Hepatocyte (in vitro differentiated cells): ENCODE results near the gene MEIS3. TPM values are rescaled to one million over a fixed set of nuclear protein-coding genes. Genes with fewer than 3 reads are reported as not detected.

Experiments used
- DNase-seq: peaks from one replicate; pipeline ENCODE4 v3.0.0-alpha.2; 2016; ENCODE audit warnings: low spot score
- H2AFZ ChIP-seq: fragments of 200-600 bp; sonication (generic); 2 replicates; pipeline ENCODE4 v1.6.0; 2016; ENCODE audit warnings: antibody characterized with exemption, mild to moderate bottlenecking
- H3K27ac ChIP-seq: fragments of 200-600 bp; sonication (generic); 2 replicates; pipeline ENCODE4 v1.5.1; 2016; ENCODE audit warnings: mild to moderate bottlenecking
- H3K27me3 ChIP-seq: fragments of 200-600 bp; sonication (generic); 2 replicates; pipeline ENCODE4 v1.6.1; 2016
- H3K36me3 ChIP-seq: fragments of 200-600 bp; sonication (generic); replicated peaks from 2 replicates; pipeline ENCODE4 v1.5.1; 2016; ENCODE audit warnings: low read depth; ENCODE audit not compliant: insufficient read depth
- H3K4me1 ChIP-seq: fragments of 200-600 bp; sonication (generic); 2 replicates; pipeline ENCODE4 v1.5.1; 2016; ENCODE audit warnings: mild to moderate bottlenecking, moderate library complexity; ENCODE audit not compliant: insufficient read depth
- H3K4me2 ChIP-seq: fragments of 200-600 bp; sonication (generic); 2 replicates; pipeline ENCODE4 v1.6.0; 2016
- H3K4me3 ChIP-seq: fragments of 200-600 bp; sonication (generic); 2 replicates; pipeline ENCODE4 v1.5.1; 2016; ENCODE audit warnings: mild to moderate bottlenecking
- H3K79me2 ChIP-seq: fragments of 200-600 bp; sonication (generic); 2 replicates; pipeline ENCODE4 v1.6.0; 2017; ENCODE audit warnings: mild to moderate bottlenecking
- H3K9me2 ChIP-seq: fragments of 200-600 bp; sonication (generic); replicated peaks from 2 replicates; pipeline ENCODE4 v1.6.0; 2017; ENCODE audit warnings: mild to moderate bottlenecking; ENCODE audit not compliant: insufficient read depth
- H3K9me3 ChIP-seq: fragments of 200-600 bp; sonication (generic); 2 replicates; pipeline ENCODE4 v1.5.1; 2016; ENCODE audit warnings: low read depth, mild to moderate bottlenecking
- H4K20me1 ChIP-seq: fragments of 200-600 bp; sonication (generic); 2 replicates; pipeline ENCODE4 v1.6.0; 2016; ENCODE audit warnings: mild to moderate bottlenecking; ENCODE audit not compliant: insufficient read depth, poor library complexity, severe bottlenecking
- CTCF ChIP-seq: fragments of 200-600 bp; sonication (generic); IDR thresholded peaks from 2 replicates; pipeline ENCODE4 v1.5.1; 2016; ENCODE audit warnings: antibody characterized with exemption, mild to moderate bottlenecking; ENCODE audit not compliant: poor library complexity
- EZH2 ChIP-seq: fragments of 200-600 bp; sonication (generic); IDR thresholded peaks from 2 replicates; pipeline ENCODE4 v1.6.1; 2016; ENCODE audit warnings: antibody characterized with exemption, mild to moderate bottlenecking, borderline replicate concordance
- EZH2phosphoT487 ChIP-seq: fragments of 200-600 bp; sonication (generic); IDR thresholded peaks from one replicate; pipeline ENCODE4 v1.6.1; 2018; ENCODE audit warnings: antibody characterized with exemption, mild to moderate bottlenecking, low read depth, moderate library complexity; ENCODE audit not compliant: unreplicated experiment, severe bottlenecking
- WGBS: methylation state at CpG from one replicate; pipeline ENCODE4 v1.1.6; 2016; ENCODE audit warnings: low lambda C conversion rate; ENCODE audit errors: missing lambda C conversion rate; 5-methylcytosine and 5-hydroxymethylcytosine counted together
- polyA plus RNA-seq: library from polyadenylated mRNA; unstranded; fragments of >200 nt; fragmentation: Nextera tagmentation; extraction: Ambion mirVana; gene quantifications from 2 replicates; pipeline ENCODE4 v1.2.1, GENCODE V29; 2016
- total RNA-seq: library from RNA; depleted of rRNA; stranded (reverse); fragments of >200 nt; gene quantifications from 2 replicates; pipeline ENCODE4 v1.2.3, GENCODE V29; 2014

Gene MEIS3
- total and polyA plus RNA-seq, 2 experiments from 2014 or later = 21.2 to 47.0 TPM

GRCh38 chr19:47434088-47434487 is 14.8 kb upstream of the MEIS3 start:
- H2AFZ ChIP-seq = no peak overlapping the region
- TF ChIP-seq EZH2 = no peak
- no peak for TF ChIP-seq EZH2phosphoT487
- no peak for TF ChIP-seq CTCF
- peaks cover 9% of the 10 kb centered on the region for H3K4me1 ChIP-seq
- WGBS = 81% methylated on average over 7 of the region's 7 CpGs
- H3K36me3 ChIP-seq = no peaks in the 10 kb centered on the region
- peaks cover 16% of the 10 kb centered on the region for H3K27me3 ChIP-seq
- no peaks in the 10 kb centered on the region for H3K9me3 ChIP-seq
- no peak overlapping the region for H3K27ac ChIP-seq
- H4K20me1 ChIP-seq = no peaks in the 10 kb centered on the region
- no peak overlapping the region for H3K4me2 ChIP-seq
- no peak overlapping the region for H3K4me3 ChIP-seq
- no peaks in the 10 kb centered on the region for H3K79me2 ChIP-seq
- no peak for DNase-seq
- no peaks in the 10 kb centered on the region for H3K9me2 ChIP-seq

DNA sequence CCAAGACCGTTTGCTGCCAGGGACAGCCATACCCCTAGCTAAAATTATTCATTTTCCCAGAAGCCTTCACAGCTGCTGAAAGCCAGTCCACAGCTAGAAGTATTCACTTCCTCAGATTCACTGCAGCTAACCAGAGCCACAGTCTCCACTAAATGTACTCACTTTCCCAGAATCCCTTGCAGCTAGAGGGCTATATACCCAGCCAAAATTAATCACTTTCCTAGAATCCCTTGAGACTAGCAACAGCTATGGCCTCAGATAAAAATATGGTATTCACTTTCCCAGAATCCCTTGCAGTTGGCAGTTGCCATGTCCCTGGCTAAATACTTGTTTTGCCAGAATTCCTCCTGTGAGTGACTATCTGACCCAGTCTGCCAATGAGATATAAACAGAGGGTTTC is 13.8 kb upstream of the MEIS3 start:
- TF ChIP-seq EZH2 (no peak), CTCF (no peak), EZH2phosphoT487 (no peak)
- no peak overlapping the region for H2AFZ ChIP-seq
- no peak for DNase-seq
- no peak overlapping the region for H3K4me2 ChIP-seq
- H3K79me2 ChIP-seq = no peaks in the 10 kb centered on the region
- no peaks in the 10 kb centered on the region for H3K9me3 ChIP-seq
- peaks cover 15% of the 10 kb centered on the region for H3K4me1 ChIP-seq
- H3K9me2 ChIP-seq = no peaks in the 10 kb centered on the region
- H3K4me3 ChIP-seq = no peak overlapping the region
- WGBS = 88% methylated on average over 1 of the region's 1 CpG
- peaks cover 16% of the 10 kb centered on the region for H3K27me3 ChIP-seq
- no peaks in the 10 kb centered on the region for H3K36me3 ChIP-seq
- no peaks in the 10 kb centered on the region for H4K20me1 ChIP-seq
- H3K27ac ChIP-seq = no peak overlapping the region

DNA sequence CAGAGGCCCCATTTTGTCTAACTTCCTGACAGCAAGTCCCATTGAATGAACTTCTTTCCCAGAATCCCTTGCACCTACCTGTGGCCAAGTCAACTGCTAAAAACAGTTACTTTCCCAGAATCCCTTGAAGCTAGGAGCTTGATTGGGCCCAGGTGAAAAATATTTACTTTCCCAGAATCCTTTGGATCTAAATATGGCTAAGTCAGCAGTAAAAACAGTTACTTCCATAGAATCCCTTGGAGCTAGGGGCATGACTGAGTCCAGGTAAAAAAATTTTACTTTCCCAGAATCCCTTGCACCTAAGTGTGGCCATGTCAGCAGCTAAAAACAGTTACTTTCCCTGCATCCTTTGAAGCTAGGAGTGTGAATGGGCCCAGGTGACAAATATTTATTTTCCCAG is 13.2 kb upstream of the MEIS3 start:
- Histone ChIP-seq H3K27ac (no peak overlapping the region), H3K27me3 (peaks cover 16% of the 10 kb centered on the region), H3K4me2 (no peak overlapping the region), H3K4me3 (no peak overlapping the region), H2AFZ (no peak overlapping the region), H3K79me2 (no peaks in the 10 kb centered on the region), H4K20me1 (no peaks in the 10 kb centered on the region), H3K9me2 (no peaks in the 10 kb centered on the region), H3K4me1 (peaks cover 18% of the 10 kb centered on the region), H3K9me3 (no peaks in the 10 kb centered on the region), H3K36me3 (no peaks in the 10 kb centered on the region)
- no peak for DNase-seq
- no peak for TF ChIP-seq CTCF
- TF ChIP-seq EZH2 = no peak
- TF ChIP-seq EZH2phosphoT487 = no peak

DNA sequence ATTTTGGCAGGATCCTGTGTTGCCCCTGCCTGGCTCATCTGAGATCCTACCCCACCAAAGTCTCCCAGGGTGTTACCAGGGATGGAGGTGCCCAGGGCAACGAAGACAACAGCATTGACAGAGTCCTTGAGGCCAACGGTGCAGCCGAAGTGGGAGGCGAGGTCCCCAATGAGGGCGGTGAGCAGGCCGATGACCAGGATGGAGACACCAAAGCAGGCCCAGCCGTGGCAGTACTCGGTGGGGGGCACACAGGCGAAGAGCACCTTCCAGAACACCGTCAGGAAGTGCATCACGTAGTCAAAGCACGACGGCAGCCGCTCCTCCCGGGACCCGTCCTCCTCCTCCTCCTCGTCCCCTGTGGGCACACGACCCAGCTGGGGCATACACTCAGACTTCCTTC is 12.8 kb upstream of the MEIS3 start:
- no peak overlapping the region for H3K27ac ChIP-seq
- H3K79me2 ChIP-seq = no peaks in the 10 kb centered on the region
- TF ChIP-seq CTCF (no peak), EZH2 (no peak), EZH2phosphoT487 (no peak)
- no peak overlapping the region for H2AFZ ChIP-seq
- no peak overlapping the region for H3K4me3 ChIP-seq
- H3K36me3 ChIP-seq = no peaks in the 10 kb centered on the region
- no peak for DNase-seq
- peaks cover 16% of the 10 kb centered on the region for H3K27me3 ChIP-seq
- WGBS = 90% methylated on average over 18 of the region's 18 CpGs
- no peaks in the 10 kb centered on the region for H4K20me1 ChIP-seq
- H3K9me2 ChIP-seq = no peaks in the 10 kb centered on the region
- H3K9me3 ChIP-seq = no peaks in the 10 kb centered on the region
- no peak overlapping the region for H3K4me2 ChIP-seq
- H3K4me1 ChIP-seq = peaks cover 20% of the 10 kb centered on the region
